HG02759 (cell line): Measurements from ENCODE around the gene TSHZ1.
A peak's percentile ranks its signal among the peaks of the same experiment; 100 is the strongest.

Experiments
- ATAC-seq: cut with Tn5 transposase; IDR thresholded peaks from one replicate; pipeline ENCODE4 v1.9.1; 2021; ENCODE audit warnings: mild to moderate bottlenecking, moderate library complexity; ENCODE audit not compliant: unreplicated experiment

The TSHZ1 gene

GRCh38 chr18:75207310-75208154 lies 3.1 kb upstream of the TSHZ1 start:
- ATAC-seq = no peak

GRCh38 chr18:75208155-75208835 lies 2.3 kb upstream of the TSHZ1 start:
- ATAC-seq = peak; percentile 10

- ATAC-seq = peak; percentile 12
Measured at GRCh38 chr18:75208836-75209128, 1.8 kb upstream of the TSHZ1 start.

- peak; percentile 46 for ATAC-seq
Measured at GRCh38 chr18:75209129-75209950, 1.3 kb upstream of the TSHZ1 start, which contains the start of gene PTGR3. PTGR3 (minus strand) TSS chr18:75209139; CDS start chr18:75209058, 81 bp downstream.

GRCh38 chr18:75209951-75210258 lies 692 bp upstream of the TSHZ1 start:
- ATAC-seq = no peak

- ATAC-seq = peak; percentile 13
Measured at GRCh38 chr18:75211002-75211621, 515 bp downstream of the TSHZ1 start.

GRCh38 chr18:75211626-75211952 lies 992 bp downstream of the TSHZ1 start:
- ATAC-seq = peak; percentile 2

- ATAC-seq = peak; percentile 5
Measured at GRCh38 chr18:75211953-75212750, 1.6 kb downstream of the TSHZ1 start.

GRCh38 chr18:75212751-75213090 lies 2.1 kb downstream of the TSHZ1 start:
- ATAC-seq = no peak

- ATAC-seq = no peak
Measured at GRCh38 chr18:75213611-75214331, 3.2 kb downstream of the TSHZ1 start.

GRCh38 chr18:75214332-75214690 lies 3.7 kb downstream of the TSHZ1 start:
- ATAC-seq = no peak

GRCh38 chr18:75214766-75215510 lies 4.3 kb downstream of the TSHZ1 start:
- ATAC-seq = no peak

- no peak for ATAC-seq
Measured at GRCh38 chr18:75215663-75216062, 5.1 kb downstream of the TSHZ1 start.

GRCh38 chr18:75216212-75216910 lies 5.8 kb downstream of the TSHZ1 start:
- ATAC-seq = no peak

- no peak for ATAC-seq
Measured at GRCh38 chr18:75216911-75217689, 6.5 kb downstream of the TSHZ1 start.

- ATAC-seq = no peak
Measured at GRCh38 chr18:75218065-75218923, 7.7 kb downstream of the TSHZ1 start.

- ATAC-seq = no peak
Measured at GRCh38 chr18:75219745-75220375, 9.3 kb downstream of the TSHZ1 start.
